HCT116 (cell line): ENCODE data around the gene TANC1. TPM values are rescaled to one million over a fixed set of nuclear protein-coding genes. Genes with fewer than 3 reads are reported as not detected.

Source experiments
- CBX3 ChIP-seq: IDR thresholded peaks from 2 replicates; pipeline ENCODE4 v1.6.1; 2012; ENCODE audit warnings: low read depth
- CEBPB ChIP-seq: IDR thresholded peaks from 2 replicates; pipeline ENCODE4 v1.6.1; 2012; ENCODE audit warnings: low read depth
- CTCF ChIP-seq, 3 experiments: fragments of 200-600 bp in 1 of 3; sonication (generic) in 1 of 3; IDR thresholded peaks in 2 of 3; conservative IDR thresholded peaks in 1 of 3; 2 replicates each; pipeline ENCODE4 v1.5.1; 2012 to 2017; ENCODE audit warnings: low read depth in 2 of 3, low read length in 2 of 3, antibody characterized with exemption in 1 of 3, borderline replicate concordance in 1 of 3, control low read depth in 1 of 3, mild to moderate bottlenecking in 1 of 3, mixed read lengths in 1 of 3, mixed run types in 1 of 3, moderate library complexity in 1 of 3; ENCODE audit not compliant: insufficient read depth in 1 of 3
- EZH2 ChIP-seq: fragments of 200-600 bp; sonication (generic); IDR thresholded peaks from 2 replicates; pipeline ENCODE4 v1.6.1; 2017; ENCODE audit warnings: antibody characterized with exemption, mixed run types
- EZH2phosphoT487 ChIP-seq: fragments of 200-600 bp; IDR thresholded peaks from 2 replicates; pipeline ENCODE4 v1.6.1; 2018; ENCODE audit warnings: antibody characterized with exemption, borderline replicate concordance
- POLR2A ChIP-seq: IDR thresholded peaks from 2 replicates; pipeline ENCODE4 v1.7.0; 2011; ENCODE audit warnings: borderline replicate concordance; ENCODE audit not compliant: insufficient read depth, insufficient read length; ENCODE audit errors: extremely low read depth
- REST ChIP-seq: IDR thresholded peaks from 2 replicates; pipeline ENCODE4 v1.6.1; 2012; ENCODE audit warnings: low read depth
- SIN3A ChIP-seq: IDR thresholded peaks from 2 replicates; pipeline ENCODE4 v1.6.1; 2012; ENCODE audit warnings: low read depth
- TCF7L2 ChIP-seq: IDR thresholded peaks from 2 replicates; pipeline ENCODE4 v1.7.0; 2011; ENCODE audit warnings: borderline replicate concordance, inconsistent platforms; ENCODE audit not compliant: insufficient read depth, insufficient read length; ENCODE audit errors: extremely low read depth
- ZFX ChIP-seq: fragments of 450-650 bp; IDR thresholded peaks from 2 replicates; pipeline ENCODE4 v1.6.1; 2017
- total RNA-seq: library from RNA; stranded (reverse); gene quantifications from one replicate; pipeline ENCODE4 v1.2.1, GENCODE V29; 2021; ENCODE audit not compliant: unreplicated experiment

TANC1 gene
- total RNA-seq, 1 experiment from 2014 or later: 15.1 TPM

- TF ChIP-seq REST (no peak), CEBPB (0 out of 2 replicates have a peak, but pooled peaks have one; percentile 16), EZH2 (no peak), POLR2A (no peak), TCF7L2 (peak; percentile 96), EZH2phosphoT487 (no peak), CTCF (IDR thresholded peaks at IDR 0.05 in 2 of 3, conservative IDR thresholded peaks at IDR 0.05 in 1 of 3; ENCODE audit: borderline replicate concordance in 1 of 3, insufficient read depth in 1 of 3, low read depth in 2 of 3, low read length in 2 of 3) (no peak), SIN3A (no peak), ZFX (0 out of 2 replicates have a peak, but pooled peaks have one; percentile 44), CBX3 (peak; percentile 62; the same call in 1 of the 2 replicates)
These were observed 156.0 kb downstream of the TANC1 start (continued) for GRCh38 chr2:159124441-159124911.
